Subcutaneous abdominal adipose tissue (tissue), 5 donors: ENCODE measurements around the gene DPEP1.
A peak's percentile ranks its signal among the peaks of the same experiment; 100 is the strongest.

Source experiments
- H3K27ac ChIP-seq: one replicate; pipeline ENCODE4 v1.7.0; 2013; ENCODE audit warnings: low read depth, mild to moderate bottlenecking, inconsistent platforms, low read length, moderate library complexity
- H3K27me3 ChIP-seq, 5 donors: one replicate each; pipeline ENCODE4 v1.7.0; 2013; ENCODE audit warnings: low read length in 5 of 5, inconsistent platforms in 1 of 5; ENCODE audit not compliant: control insufficient read depth in 5 of 5, insufficient read depth in 4 of 5
- H3K36me3 ChIP-seq, 5 donors: one replicate each; pipeline ENCODE4 v1.7.0; 2013; ENCODE audit warnings: low read length in 5 of 5; ENCODE audit not compliant: control insufficient read depth in 5 of 5, insufficient read depth in 5 of 5
- H3K4me1 ChIP-seq, 5 donors: one replicate each; pipeline ENCODE4 v1.7.0; 2013; ENCODE audit warnings: low read length in 5 of 5, mild to moderate bottlenecking in 3 of 5, moderate library complexity in 1 of 5; ENCODE audit not compliant: control insufficient read depth in 5 of 5, insufficient read depth in 5 of 5
- H3K4me3 ChIP-seq, 5 donors: one replicate each; pipeline ENCODE4 v1.7.0; 2013; ENCODE audit warnings: low read length in 5 of 5, low read depth in 1 of 5
- H3K9ac ChIP-seq, 5 donors: one replicate each; pipeline ENCODE4 v1.7.0; 2013; ENCODE audit warnings: low read length in 5 of 5, mild to moderate bottlenecking in 4 of 5, moderate library complexity in 3 of 5
- H3K9me3 ChIP-seq, 5 donors: one replicate each; pipeline ENCODE4 v1.7.0; 2013; ENCODE audit warnings: low read length in 5 of 5; ENCODE audit not compliant: control insufficient read depth in 5 of 5
- donor health status: healthy.
- donor health status: healthy.
- donor health status: healthy.
- donor health status: healthy.
- donor health status: healthy.

DPEP1 gene

DNA sequence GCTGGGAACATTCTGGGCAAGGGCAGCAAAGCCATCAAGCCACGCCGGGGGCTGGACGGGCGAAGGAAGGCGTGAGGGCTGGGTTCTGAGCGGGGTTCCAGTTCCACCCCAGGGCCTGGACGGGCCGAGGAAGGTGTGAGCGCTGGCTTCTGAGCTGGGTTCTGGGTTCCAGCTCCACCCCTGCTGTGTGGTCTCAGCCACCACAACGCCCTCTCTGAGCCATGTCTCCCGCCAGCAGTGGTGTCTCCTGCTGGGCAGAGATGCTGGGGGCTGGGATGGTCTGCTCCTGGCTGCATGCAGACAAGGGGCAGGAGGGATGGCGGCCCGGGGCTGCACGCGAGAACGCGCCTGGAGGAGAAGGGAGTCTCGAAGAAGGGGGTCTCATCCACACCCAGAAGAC is 41.8 kb upstream of the DPEP1 start:
- Histone ChIP-seq H3K27me3 (peaks cover 30 to 56% (median 43%) of the 10 kb centered on the region in 5 donors), H3K4me1 (peaks cover 0 to 23% (median 16%) of the 10 kb centered on the region in 5 donors)

DNA sequence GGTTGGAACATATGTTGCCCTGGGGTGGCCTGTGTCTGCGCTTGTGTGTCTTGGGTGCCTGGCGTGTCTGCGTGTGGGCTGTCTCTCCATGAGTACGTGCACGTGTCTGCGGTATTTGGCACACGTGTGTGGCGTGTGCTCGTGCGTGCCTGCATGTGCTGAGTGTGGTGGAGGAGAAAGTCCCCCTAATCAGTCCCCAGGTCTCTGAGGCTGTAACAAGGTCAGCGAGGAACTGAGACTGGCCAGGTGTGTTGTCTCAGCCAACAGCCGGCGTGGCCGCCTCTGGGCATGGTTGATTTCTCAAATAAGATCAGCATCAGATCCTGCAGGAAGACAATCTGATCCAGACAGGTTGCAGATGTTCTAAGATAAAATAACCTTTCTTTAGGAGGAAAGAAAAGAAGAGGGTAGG is 41.4 kb upstream of the DPEP1 start:
- Histone ChIP-seq H3K9ac (no peak overlapping the region), H3K9me3 (no peaks in the 10 kb centered on the region), H3K36me3 (no peaks in the 10 kb centered on the region), H3K27ac (no peak overlapping the region), H3K4me1 (peaks cover 0 to 23% (median 16%) of the 10 kb centered on the region in 5 donors), H3K27me3 (peaks cover 30 to 60% (median 47%) of the 10 kb centered on the region in 5 donors), H3K4me3 (no peak overlapping the region)

More for the DNA sequence above, 41.8 kb upstream of the DPEP1 start:
- H3K9me3 ChIP-seq = no peaks in the 10 kb centered on the region
- no peak overlapping the region for H3K27ac ChIP-seq
- H3K9ac ChIP-seq = no peak overlapping the region
- no peaks in the 10 kb centered on the region for H3K36me3 ChIP-seq
- H3K4me3 ChIP-seq = no peak overlapping the region

- Histone ChIP-seq H3K4me1 (peaks cover 0 to 23% (median 16%) of the 10 kb centered on the region in 5 donors), H3K9me3 (no peaks in the 10 kb centered on the region), H3K36me3 (no peaks in the 10 kb centered on the region), H3K27me3 (peaks cover 30 to 66% (median 51%) of the 10 kb centered on the region in 5 donors), H3K9ac (no peak overlapping the region), H3K27ac (no peak overlapping the region), H3K4me3 (no peak overlapping the region)
Measured at GRCh38 chr16:89572485-89573205, 40.8 kb upstream of the DPEP1 start.

GRCh38 chr16:89573826-89574680 is 39.4 kb upstream of the DPEP1 start:
- Histone ChIP-seq H3K9me3 (no peaks in the 10 kb centered on the region), H3K27me3 (peaks cover 30 to 66% (median 51%) of the 10 kb centered on the region in 5 donors), H3K9ac (peak overlapping the region in 1 of 5 donors; percentile 35), H3K36me3 (no peaks in the 10 kb centered on the region), H3K4me3 (peak overlapping the region in 3 of 5 donors; percentile 7 to 50 (median 37)), H3K27ac (no peak overlapping the region), H3K4me1 (peaks cover 0 to 23% (median 16%) of the 10 kb centered on the region in 5 donors)

DNA sequence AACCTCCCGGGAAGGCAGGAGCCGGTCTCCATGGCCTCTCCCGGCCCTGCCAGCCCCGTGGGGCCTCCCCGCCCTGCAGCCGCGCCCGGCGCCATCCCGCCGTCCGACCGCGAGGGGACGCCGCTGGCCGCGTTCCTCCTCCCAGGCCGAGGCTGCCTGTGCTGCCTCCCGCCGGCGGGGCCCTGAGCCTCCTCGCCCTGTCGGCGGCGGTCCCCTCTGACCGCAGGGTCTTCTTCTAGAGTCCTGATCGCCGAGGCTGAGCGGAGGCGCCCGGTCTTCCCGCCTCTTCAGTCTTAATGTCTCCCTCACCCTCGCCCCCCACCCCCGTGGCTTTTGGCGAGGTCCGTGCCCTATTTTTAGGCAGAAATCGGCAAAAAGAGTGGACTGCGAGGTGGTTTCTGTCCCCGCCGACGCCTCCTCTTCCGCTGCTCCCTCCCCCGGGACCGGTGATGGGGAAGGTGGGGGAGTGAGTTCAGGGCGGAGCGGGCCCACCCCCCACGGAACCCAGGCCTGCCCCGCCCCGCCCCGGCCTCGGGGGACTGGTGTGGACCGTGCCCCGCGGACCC is 38.7 kb upstream of the DPEP1 start:
- Histone ChIP-seq H3K9ac (peak overlapping the region in 1 of 5 donors; percentile 35), H3K4me1 (peaks cover 0 to 23% (median 16%) of the 10 kb centered on the region in 5 donors), H3K9me3 (no peaks in the 10 kb centered on the region), H3K4me3 (peak overlapping the region in 3 of 5 donors; percentile 7 to 50 (median 37)), H3K36me3 (no peaks in the 10 kb centered on the region), H3K27me3 (peaks cover 30 to 60% (median 45%) of the 10 kb centered on the region in 5 donors), H3K27ac (no peak overlapping the region)

DNA sequence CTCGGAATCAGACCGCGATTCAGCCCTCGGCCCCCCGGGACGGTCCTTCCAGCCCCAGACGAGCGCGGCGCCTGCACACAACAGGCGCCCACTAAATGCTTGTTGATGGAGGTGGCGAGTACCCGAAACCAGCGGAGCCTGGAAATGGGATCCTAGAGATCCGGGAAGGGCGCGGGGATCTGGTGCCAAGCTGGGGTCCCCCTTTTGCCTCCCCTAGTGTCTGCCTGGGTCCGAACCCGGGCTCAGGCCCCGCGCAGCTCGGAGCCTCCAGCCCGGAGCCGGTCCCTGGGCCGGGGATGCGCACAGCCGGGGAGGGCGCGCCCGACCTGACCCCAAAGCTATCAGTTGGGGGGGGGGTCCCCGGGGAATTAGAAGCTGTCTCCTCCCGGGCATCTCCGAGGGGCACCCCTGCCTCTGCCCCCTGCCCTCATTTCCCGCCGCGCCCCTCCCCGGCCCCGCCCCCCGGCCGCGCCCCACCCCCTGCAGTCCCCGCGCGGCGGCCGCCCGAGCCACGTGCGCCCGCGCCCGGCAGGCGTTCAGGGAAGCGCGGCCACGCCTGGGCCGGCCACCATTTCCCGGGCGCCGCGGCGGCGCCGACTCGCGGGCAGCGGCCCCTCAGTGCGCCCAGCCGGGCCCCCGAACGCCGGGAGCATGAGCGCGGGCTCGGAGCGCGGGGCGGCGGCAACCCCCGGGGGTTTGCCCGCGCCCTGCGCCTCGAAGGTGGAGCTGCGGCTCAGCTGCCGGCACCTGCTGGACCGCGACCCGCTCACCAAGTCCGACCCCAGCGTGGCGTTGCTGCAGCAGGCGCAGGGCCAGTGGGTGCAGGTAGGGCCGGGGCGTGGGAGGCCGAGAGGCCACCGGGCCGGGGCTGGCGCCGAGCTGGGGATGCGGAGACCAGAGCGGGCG is 37.9 kb upstream of the DPEP1 start, which contains the start of gene CPNE7:
CPNE7 (plus strand) TSS at position 512 of the 906 bp plus-strand sequence; CDS start at position 652, 140 bp downstream.
- Histone ChIP-seq H3K4me1 (peaks cover 0 to 23% (median 16%) of the 10 kb centered on the region in 5 donors), H3K9ac (no peak within 1 kb of the TSS), H3K36me3 (no peaks in the 10 kb centered on the region), H3K27me3 (peaks cover 23 to 53% (median 38%) of the 10 kb centered on the region in 5 donors), H3K27ac (no peak within 1 kb of the TSS), H3K4me3 (peak within 1 kb of the TSS in 3 of 5 donors; percentile 7 to 50 (median 37)), H3K9me3 (no peaks in the 10 kb centered on the region)

DNA sequence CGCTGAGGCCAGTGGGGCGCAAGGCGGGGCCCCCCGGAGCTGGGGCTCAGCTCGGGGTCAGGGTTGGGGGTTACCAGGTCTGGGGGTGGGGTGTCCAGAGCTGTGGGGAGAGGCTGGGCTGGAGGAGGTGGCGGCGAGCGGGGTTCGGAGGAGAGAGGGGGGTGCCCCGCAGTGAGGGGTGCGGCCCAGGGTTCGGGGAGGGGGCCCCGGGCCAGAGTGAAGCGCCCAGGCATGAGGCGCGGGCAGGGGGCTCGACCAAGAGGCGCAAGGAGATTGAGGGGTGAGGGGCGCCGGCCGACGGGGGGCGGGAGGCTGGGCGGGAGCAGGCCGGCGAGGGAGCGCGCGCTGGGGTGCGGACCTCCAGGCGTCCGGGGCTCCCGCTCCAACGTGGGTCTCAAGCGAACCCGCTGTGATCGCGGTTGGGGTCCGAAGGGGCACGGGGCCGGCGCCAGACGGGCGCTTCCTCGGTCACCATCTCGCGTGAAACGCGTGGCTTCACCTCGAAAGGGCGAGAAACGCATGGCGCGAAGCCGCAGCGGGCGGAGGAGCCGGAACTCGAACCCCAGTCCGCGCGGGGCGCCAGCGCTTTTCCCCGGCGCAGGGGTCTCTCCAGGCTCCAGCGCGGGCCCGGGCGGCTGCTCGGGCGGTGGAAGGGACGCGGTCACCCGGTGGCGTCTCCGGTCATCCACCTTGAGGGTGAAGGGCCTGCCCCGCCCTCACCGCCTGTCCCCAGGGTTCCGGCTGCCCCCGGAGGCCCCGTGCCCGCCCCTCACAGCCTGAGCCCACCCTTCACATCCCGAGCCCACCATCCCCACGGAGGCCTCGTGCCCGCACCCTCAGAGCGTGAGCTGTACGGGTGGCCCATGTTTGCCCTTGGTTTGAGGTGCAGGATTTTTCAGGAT is 37.0 kb upstream of the DPEP1 start:
- peaks cover 21 to 49% (median 35%) of the 10 kb centered on the region in 5 donors for H3K27me3 ChIP-seq
- H3K4me3 ChIP-seq = peak overlapping the region in 1 of 5 donors; percentile 48
- peaks cover 0 to 23% (median 16%) of the 10 kb centered on the region in 5 donors for H3K4me1 ChIP-seq
- H3K36me3 ChIP-seq = no peaks in the 10 kb centered on the region
- H3K9me3 ChIP-seq = no peaks in the 10 kb centered on the region
- no peak overlapping the region for H3K27ac ChIP-seq
- H3K9ac ChIP-seq = no peak overlapping the region

DNA sequence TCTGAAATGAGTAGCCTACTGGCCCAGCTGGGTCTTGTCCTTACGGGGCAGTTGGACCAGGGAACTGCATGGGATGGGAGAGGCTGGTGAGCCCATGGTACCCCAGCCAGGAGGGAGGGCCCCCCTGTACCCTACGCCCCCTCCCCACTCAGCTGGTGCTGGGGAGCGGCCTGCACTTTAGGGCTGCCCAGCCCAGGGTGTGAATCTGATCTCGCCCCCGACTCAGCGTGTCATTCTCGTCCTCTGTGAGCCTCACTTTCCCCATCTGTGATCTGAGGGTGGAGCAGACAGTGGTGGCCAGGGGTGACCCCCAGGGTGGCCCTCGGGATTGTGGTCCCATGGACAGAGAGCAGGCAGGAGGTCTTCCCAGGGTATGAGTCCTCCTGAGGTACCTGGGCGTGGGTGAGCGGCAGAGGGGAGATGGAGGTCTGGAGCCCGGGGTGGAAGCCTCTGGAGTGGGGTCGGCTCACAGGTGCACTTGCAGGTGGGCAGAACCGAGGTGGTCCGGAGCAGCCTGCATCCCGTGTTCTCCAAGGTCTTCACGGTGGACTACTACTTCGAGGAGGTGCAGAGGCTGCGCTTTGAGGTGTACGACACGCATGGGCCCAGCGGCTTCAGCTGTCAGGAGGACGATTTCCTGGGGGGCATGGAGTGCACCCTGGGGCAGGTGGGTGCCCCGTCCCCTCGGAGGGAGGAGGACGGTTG is 36.2 kb upstream of the DPEP1 start:
- Histone ChIP-seq H3K9ac (no peak overlapping the region), H3K27ac (no peak overlapping the region), H3K36me3 (no peaks in the 10 kb centered on the region), H3K4me3 (no peak overlapping the region), H3K27me3 (peaks cover 13 to 42% (median 35%) of the 10 kb centered on the region in 5 donors), H3K4me1 (peaks cover 0 to 28% (median 18%) of the 10 kb centered on the region in 5 donors), H3K9me3 (no peaks in the 10 kb centered on the region)
